Measurements from ENCODE around the gene TEX29. TPM values are rescaled to one million over a fixed set of nuclear protein-coding genes. Genes with fewer than 3 reads are reported as not detected.

TEX29 gene
- total RNA-seq, 1 donor, result not detected

- TF ChIP-seq CTCF (IDR thresholded peaks at IDR 0.05; ENCODE audit: insufficient read depth, low read depth, low read length), result no peak
- H3K4me3 ChIP-seq (ENCODE audit: low read depth, low read length), result no peak overlapping the region
- DNase-seq (ENCODE audit: low read depth), result no peak
Measured at GRCh38 chr13:111384441-111385182, 64.2 kb downstream of the TEX29 start.

- no peak overlapping the region for H3K4me3 ChIP-seq (ENCODE audit: low read depth, low read length)
- DNase-seq (ENCODE audit: low read depth), result no peak
- TF ChIP-seq CTCF (IDR thresholded peaks at IDR 0.05; ENCODE audit: insufficient read depth, low read depth, low read length), result no peak
Measured at GRCh38 chr13:111385183-111385857, 64.9 kb downstream of the TEX29 start.

- no peak overlapping the region for H3K4me3 ChIP-seq (ENCODE audit: low read depth, low read length)
- TF ChIP-seq CTCF (IDR thresholded peaks at IDR 0.05; ENCODE audit: insufficient read depth, low read depth, low read length), result no peak
- no peak for DNase-seq (ENCODE audit: low read depth)
Measured at GRCh38 chr13:111387026-111387871, 66.8 kb downstream of the TEX29 start.

- H3K4me3 ChIP-seq (ENCODE audit: low read depth, low read length), result no peak overlapping the region
- no peak for TF ChIP-seq CTCF (IDR thresholded peaks at IDR 0.05; ENCODE audit: insufficient read depth, low read depth, low read length)
- DNase-seq (ENCODE audit: low read depth), result no peak
Measured at GRCh38 chr13:111387945-111388600, 67.6 kb downstream of the TEX29 start.

GRCh38 chr13:111388851-111389500, 68.5 kb downstream of the TEX29 start:
- no peak overlapping the region for H3K4me3 ChIP-seq (ENCODE audit: low read depth, low read length)
- TF ChIP-seq CTCF (IDR thresholded peaks at IDR 0.05; ENCODE audit: insufficient read depth, low read depth, low read length), result no peak
- no peak for DNase-seq (ENCODE audit: low read depth)
